Smooth muscle cell (in vitro differentiated cells): Measurements from ENCODE around the gene RPH3AL. TPM values are rescaled to one million over a fixed set of nuclear protein-coding genes. Genes with fewer than 3 reads are reported as not detected.

Experiments
- DNase-seq: peaks from one replicate; lab custom pipeline; 2025; ENCODE audit not compliant: unreplicated experiment; lab: John Stamatoyannopoulos, UW
- H2AFZ ChIP-seq: fragments of 200-600 bp; sonication (generic); 2 replicates; pipeline ENCODE4 v1.6.0; 2016; ENCODE audit warnings: antibody characterized with exemption, low read depth, mild to moderate bottlenecking
- H3F3A ChIP-seq: fragments of 200-600 bp; sonication (generic); 2 replicates; pipeline ENCODE4 v1.6.0; 2017; ENCODE audit warnings: antibody characterized with exemption, low read depth
- H3K27ac ChIP-seq: fragments of 200-600 bp; sonication (generic); 2 replicates; pipeline ENCODE4 v1.5.1; 2016; ENCODE audit warnings: low read depth, mild to moderate bottlenecking
- H3K27me3 ChIP-seq: fragments of 200-600 bp; sonication (generic); 2 replicates; pipeline ENCODE4 v1.6.1; 2016; ENCODE audit warnings: low read depth, mild to moderate bottlenecking
- H3K36me3 ChIP-seq: fragments of 200-600 bp; sonication (generic); 2 replicates; pipeline ENCODE4 v1.5.1; 2016; ENCODE audit warnings: low read depth
- H3K4me1 ChIP-seq: fragments of 200-600 bp; sonication (generic); 2 replicates; pipeline ENCODE4 v1.5.1; 2016; ENCODE audit warnings: low read depth
- H3K4me2 ChIP-seq: fragments of 200-600 bp; sonication (generic); 2 replicates; pipeline ENCODE4 v1.6.0; 2016; ENCODE audit warnings: mild to moderate bottlenecking
- H3K4me3 ChIP-seq: fragments of 200-600 bp; sonication (generic); 2 replicates; pipeline ENCODE4 v1.5.1; 2016; ENCODE audit warnings: mild to moderate bottlenecking
- H3K79me2 ChIP-seq: fragments of 200-600 bp; sonication (generic); 2 replicates; pipeline ENCODE4 v1.6.0; 2016; ENCODE audit warnings: low read depth, mild to moderate bottlenecking
- H3K9ac ChIP-seq: fragments of 200-600 bp; sonication (generic); 2 replicates; pipeline ENCODE4 v1.6.0; 2016; ENCODE audit warnings: low read depth
- H3K9me3 ChIP-seq: fragments of 200-600 bp; sonication (generic); replicated peaks from 2 replicates; pipeline ENCODE4 v1.5.1; 2016; ENCODE audit warnings: low read depth
- H4K20me1 ChIP-seq: fragments of 200-600 bp; sonication (generic); 2 replicates; pipeline ENCODE4 v1.6.0; 2016; ENCODE audit warnings: low read depth
- CTCF ChIP-seq: fragments of 200-600 bp; sonication (generic); IDR thresholded peaks from 2 replicates; pipeline ENCODE4 v1.5.1; 2017; ENCODE audit warnings: borderline replicate concordance, mild to moderate bottlenecking, antibody characterized with exemption; ENCODE audit not compliant: insufficient read depth, poor library complexity, severe bottlenecking
- WGBS: methylation state at CpG from one replicate; pipeline ENCODE4 v1.1.7; 2016; ENCODE audit warnings: low lambda C conversion rate; 5-methylcytosine and 5-hydroxymethylcytosine counted together
- polyA plus RNA-seq: library from polyadenylated mRNA; unstranded; fragments of >200 nt; fragmentation: Nextera tagmentation; extraction: Ambion mirVana; gene quantifications from 2 replicates; pipeline ENCODE4 v1.2.1, GENCODE V29; 2016
- total RNA-seq: library from RNA; depleted of rRNA; stranded (reverse); fragments of >200 nt; gene quantifications from 2 replicates; pipeline ENCODE4 v1.2.3, GENCODE V29; 2014

The RPH3AL gene
- total and polyA plus RNA-seq, 2 experiments from 2014 or later: 1.8 to 3.3 TPM

DNA sequence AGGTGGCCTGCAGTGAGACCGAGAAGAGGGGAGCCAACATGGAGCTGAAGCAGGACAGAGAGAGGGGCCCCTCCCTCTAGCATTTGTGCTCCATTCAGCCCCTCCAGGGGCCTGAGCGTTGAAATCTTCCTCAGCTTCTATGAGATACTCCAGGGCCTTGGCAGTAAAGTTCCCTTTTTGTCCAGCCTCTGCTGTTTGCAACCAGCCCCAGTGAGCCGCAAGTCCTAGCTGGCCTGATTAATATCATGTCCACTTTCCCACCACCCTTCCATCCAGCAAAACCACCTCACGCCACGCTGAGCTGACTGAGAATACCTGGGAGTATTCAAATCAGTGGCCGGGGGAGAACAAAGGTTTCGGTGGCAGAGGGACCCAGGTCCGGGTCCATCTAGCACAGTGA lies 11.7 kb upstream of the RPH3AL start:
- Histone ChIP-seq H3K4me3 (no peak overlapping the region), H3K36me3 (no peaks in the 10 kb centered on the region), H3K4me1 (no peaks in the 10 kb centered on the region), H3K9ac (no peak overlapping the region), H3K27me3 (no peaks in the 10 kb centered on the region), H3K27ac (no peak overlapping the region), H3K4me2 (no peak overlapping the region), H2AFZ (no peak overlapping the region), H3F3A (no peaks in the 10 kb centered on the region), H4K20me1 (no peaks in the 10 kb centered on the region), H3K79me2 (no peaks in the 10 kb centered on the region), H3K9me3 (peaks cover 5% of the 10 kb centered on the region)
- DNase-seq: no peak
- 84% methylated on average over 8 of the region's 8 CpGs for WGBS
- no peak for TF ChIP-seq CTCF

DNA sequence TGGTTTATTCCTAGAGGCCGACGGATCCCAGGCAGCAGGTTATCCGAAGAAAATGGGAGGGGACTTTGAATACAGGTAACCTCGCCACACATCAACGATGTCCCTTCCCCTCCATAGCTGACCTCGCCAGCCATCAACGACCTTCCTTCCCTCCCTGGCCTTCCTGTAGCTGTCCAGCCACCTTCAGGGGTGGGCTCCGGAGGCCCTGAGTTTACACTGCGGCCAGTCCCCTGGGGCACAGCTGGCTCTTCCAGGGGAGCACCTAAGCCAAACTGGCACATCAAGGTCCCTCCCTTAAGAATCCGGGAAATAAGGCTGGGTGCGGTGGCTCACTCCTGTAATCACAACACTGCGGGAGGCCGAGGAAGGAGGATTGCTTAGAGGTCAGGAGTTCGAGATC lies 10.1 kb upstream of the RPH3AL start:
- Histone ChIP-seq H3K4me2 (no peak overlapping the region), H3K9ac (no peak overlapping the region), H3K4me1 (no peaks in the 10 kb centered on the region), H3K79me2 (no peaks in the 10 kb centered on the region), H4K20me1 (no peaks in the 10 kb centered on the region), H3K4me3 (no peak overlapping the region), H3K9me3 (no peaks in the 10 kb centered on the region), H3K27ac (no peak overlapping the region), H3K27me3 (no peaks in the 10 kb centered on the region), H3K36me3 (no peaks in the 10 kb centered on the region), H3F3A (no peaks in the 10 kb centered on the region), H2AFZ (no peak overlapping the region)
- no peak for TF ChIP-seq CTCF
- no peak for DNase-seq
- 98% methylated on average over 14 of the region's 14 CpGs for WGBS

DNA sequence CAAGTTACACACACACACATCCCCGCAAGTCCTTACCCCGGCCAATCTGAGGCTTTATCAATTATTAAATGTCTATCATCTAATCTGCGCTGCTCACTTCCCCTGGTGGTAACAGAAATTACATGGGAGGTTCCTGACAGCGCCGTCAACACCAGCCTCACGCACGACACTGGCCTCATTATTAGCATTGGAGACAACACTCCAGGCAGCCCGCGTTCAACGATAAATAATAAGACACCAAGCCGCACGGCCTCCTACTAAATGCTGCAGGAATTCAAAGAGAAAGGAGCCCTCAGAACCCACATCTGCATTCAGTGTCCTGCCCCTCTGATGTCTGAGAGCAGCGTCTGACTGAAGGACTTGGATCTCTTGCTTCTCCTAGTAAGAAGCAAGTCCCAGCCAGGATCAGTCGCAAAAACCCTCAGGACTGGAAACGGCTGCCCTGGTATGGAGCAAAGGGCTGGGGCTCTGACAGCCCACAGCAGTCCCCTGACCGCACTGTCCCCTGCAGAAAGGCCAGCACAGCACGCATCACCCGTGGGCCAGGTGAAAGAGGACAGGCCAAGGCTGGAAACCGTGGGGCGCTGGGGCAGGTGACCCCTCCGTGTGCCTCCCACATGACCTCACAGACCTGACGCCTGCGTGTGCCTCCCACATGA lies 7.6 kb upstream of the RPH3AL start:
- Histone ChIP-seq H3K4me2 (no peak overlapping the region), H3K36me3 (no peaks in the 10 kb centered on the region), H3F3A (no peaks in the 10 kb centered on the region), H4K20me1 (no peaks in the 10 kb centered on the region), H2AFZ (no peak overlapping the region), H3K27ac (no peak overlapping the region), H3K79me2 (no peaks in the 10 kb centered on the region), H3K27me3 (no peaks in the 10 kb centered on the region), H3K9ac (no peak overlapping the region), H3K4me1 (no peaks in the 10 kb centered on the region), H3K9me3 (no peaks in the 10 kb centered on the region), H3K4me3 (no peak overlapping the region)
- no peak for TF ChIP-seq CTCF
- WGBS: 85% methylated on average over 22 of the region's 23 CpGs
- no peak for DNase-seq
